ENCODE results near the gene MED12L. TPM values are rescaled to one million over a fixed set of nuclear protein-coding genes. Genes with fewer than 3 reads are reported as not detected.

MED12L gene
- polyA plus RNA-seq, 1 of the 3 experiments (the other 2 are of a cell fraction) = 0.03 TPM

DNA sequence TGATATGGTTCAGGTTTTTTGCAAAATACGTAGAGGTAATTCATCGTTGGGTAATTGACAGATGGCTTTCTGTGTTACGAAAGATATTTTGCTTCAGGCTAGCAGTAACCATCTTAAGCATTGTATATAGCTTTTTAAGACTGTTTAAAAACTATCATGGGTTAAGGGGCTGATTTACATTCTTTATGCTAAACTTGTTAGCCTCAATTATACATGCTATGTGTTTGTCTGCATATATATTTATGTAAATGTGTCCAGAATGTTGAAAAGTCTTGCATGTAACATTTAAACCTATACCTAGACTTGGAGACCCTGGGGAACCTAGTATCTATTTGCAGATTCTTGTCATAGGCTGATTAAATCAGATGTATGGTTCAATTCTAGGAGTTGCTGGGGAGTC is 204.0 kb downstream of the MED12L start:
- H3F3A ChIP-seq (replicated peaks; ENCODE audit: insufficient read depth) = no peaks in the 10 kb centered on the region
- no peaks in the 10 kb centered on the region for H3K36me3 ChIP-seq (replicated peaks in 1 of 2; ENCODE audit: control insufficient read depth in 1 of 2, insufficient read depth in 2 of 2, low read length in 1 of 2)
- peaks cover 7% of the 10 kb centered on the region; the same call in 1 of the 2 replicates for H3K27me3 ChIP-seq (ENCODE audit: insufficient read depth)
- WGBS (ENCODE audit: low lambda C conversion rate) = 45% methylated on average over 3 of the region's 3 CpGs
- ChIA-PET CTCF (interaction anchor here (0.8 to 1.4 kb wide), 4 partner anchors 61 to 550 kb away, joined by 3 to 8 read pairs (median 4); no protein-coding TSS in a partner anchor), POLR2A (interaction anchor here (0.6 kb wide), 1 partner anchor 18 kb away, joined by 3 read pairs; no protein-coding TSS in a partner anchor)
- no peaks in the 10 kb centered on the region for H3K9me3 ChIP-seq
- H3K4me3 ChIP-seq (ENCODE audit: low read depth in 2 of 2, low read length in 1 of 2) = no peak overlapping the region
- H3K9ac ChIP-seq = no peak overlapping the region
- H3K4me1 ChIP-seq (ENCODE audit: control insufficient read depth in 1 of 2, insufficient read depth in 2 of 2, low read depth in 1 of 2, low read length in 1 of 2) = no peaks in the 10 kb centered on the region
- H4K20me1 ChIP-seq (ENCODE audit: insufficient read depth) = no peaks in the 10 kb centered on the region
- H3K4me2 ChIP-seq = no peak overlapping the region
- no peaks in the 10 kb centered on the region for H3K9me2 ChIP-seq
- no peak for DNase-seq
- no peak overlapping the region for H3K27ac ChIP-seq (ENCODE audit: low read depth in 2 of 2, low read length in 1 of 2)
- H2AFZ ChIP-seq (ENCODE audit: low read depth) = no peak overlapping the region
- TF ChIP-seq EP300 (IDR thresholded peaks at IDR 0.05; ENCODE audit: borderline replicate concordance in 1 of 2, low read depth in 1 of 2, low read length in 1 of 2) = no peak
- no peaks in the 10 kb centered on the region for H3K79me2 ChIP-seq (ENCODE audit: insufficient read depth)

DNA sequence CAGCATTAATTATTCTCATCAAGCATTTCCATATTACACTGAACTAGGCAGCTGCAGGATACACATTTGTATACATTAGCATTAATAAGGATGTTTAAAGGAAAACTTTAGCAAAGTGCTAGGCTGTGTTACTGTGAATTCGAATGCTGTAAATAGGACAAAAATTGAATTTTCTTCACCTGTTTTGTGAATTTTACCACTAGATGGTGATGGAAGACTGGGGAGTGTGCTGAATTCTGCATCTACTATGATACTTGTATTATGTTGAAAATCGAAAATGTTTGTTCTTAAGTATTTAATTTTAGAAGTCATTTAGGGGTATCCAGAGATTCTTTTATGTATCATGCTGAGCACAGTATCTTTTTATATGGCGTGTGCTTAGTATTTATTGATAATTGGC is 205.2 kb downstream of the MED12L start:
- H3K79me2 ChIP-seq (ENCODE audit: insufficient read depth) = no peaks in the 10 kb centered on the region
- peak; percentile 76 for TF ChIP-seq RAD21 (IDR thresholded peaks at IDR 0.05; ENCODE audit: low read length)
- peak; percentile 60 for TF ChIP-seq SMC3 (IDR thresholded peaks at IDR 0.05; ENCODE audit: low read depth, low read length)
- TF ChIP-seq, protein P1, sequence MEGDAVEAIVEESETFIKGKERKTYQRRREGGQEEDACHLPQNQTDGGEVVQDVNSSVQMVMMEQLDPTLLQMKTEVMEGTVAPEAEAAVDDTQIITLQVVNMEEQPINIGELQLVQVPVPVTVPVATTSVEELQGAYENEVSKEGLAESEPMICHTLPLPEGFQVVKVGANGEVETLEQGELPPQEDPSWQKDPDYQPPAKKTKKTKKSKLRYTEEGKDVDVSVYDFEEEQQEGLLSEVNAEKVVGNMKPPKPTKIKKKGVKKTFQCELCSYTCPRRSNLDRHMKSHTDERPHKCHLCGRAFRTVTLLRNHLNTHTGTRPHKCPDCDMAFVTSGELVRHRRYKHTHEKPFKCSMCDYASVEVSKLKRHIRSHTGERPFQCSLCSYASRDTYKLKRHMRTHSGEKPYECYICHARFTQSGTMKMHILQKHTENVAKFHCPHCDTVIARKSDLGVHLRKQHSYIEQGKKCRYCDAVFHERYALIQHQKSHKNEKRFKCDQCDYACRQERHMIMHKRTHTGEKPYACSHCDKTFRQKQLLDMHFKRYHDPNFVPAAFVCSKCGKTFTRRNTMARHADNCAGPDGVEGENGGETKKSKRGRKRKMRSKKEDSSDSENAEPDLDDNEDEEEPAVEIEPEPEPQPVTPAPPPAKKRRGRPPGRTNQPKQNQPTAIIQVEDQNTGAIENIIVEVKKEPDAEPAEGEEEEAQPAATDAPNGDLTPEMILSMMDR (IDR thresholded peaks at IDR 0.05) = peak; percentile 77
- TF ChIP-seq NFIC (IDR thresholded peaks at IDR 0.05; ENCODE audit: borderline replicate concordance) = no peak
- no peak overlapping the region for H3K4me3 ChIP-seq (ENCODE audit: low read depth in 2 of 2, low read length in 1 of 2)
- H3K4me1 ChIP-seq (ENCODE audit: control insufficient read depth in 1 of 2, insufficient read depth in 2 of 2, low read depth in 1 of 2, low read length in 1 of 2) = no peaks in the 10 kb centered on the region
- H3F3A ChIP-seq (replicated peaks; ENCODE audit: insufficient read depth) = no peaks in the 10 kb centered on the region
- WGBS (ENCODE audit: low lambda C conversion rate) = 7% methylated on average over 3 of the region's 3 CpGs
- H3K9me3 ChIP-seq = no peaks in the 10 kb centered on the region
- H3K4me2 ChIP-seq = no peak overlapping the region
- no peaks in the 10 kb centered on the region for H3K9me2 ChIP-seq
- H3K27me3 ChIP-seq (ENCODE audit: insufficient read depth) = peaks cover 7% of the 10 kb centered on the region; the same call in 1 of the 2 replicates
- no peak overlapping the region for H2AFZ ChIP-seq (ENCODE audit: low read depth)
- ChIA-PET CTCF (interaction anchor here (1.4 to 2.7 kb wide), 2 partner anchors 14 to 122 kb away, joined by 5 to 13 read pairs; no protein-coding TSS in a partner anchor), POLR2A (no interaction called here)
- H3K27ac ChIP-seq (ENCODE audit: low read depth in 2 of 2, low read length in 1 of 2) = no peak overlapping the region
- H3K9ac ChIP-seq = no peak overlapping the region
- no peaks in the 10 kb centered on the region for H3K36me3 ChIP-seq (replicated peaks in 1 of 2; ENCODE audit: control insufficient read depth in 1 of 2, insufficient read depth in 2 of 2, low read length in 1 of 2)
- DNase-seq = peak; percentile 6
- no peaks in the 10 kb centered on the region for H4K20me1 ChIP-seq (ENCODE audit: insufficient read depth)

DNA sequence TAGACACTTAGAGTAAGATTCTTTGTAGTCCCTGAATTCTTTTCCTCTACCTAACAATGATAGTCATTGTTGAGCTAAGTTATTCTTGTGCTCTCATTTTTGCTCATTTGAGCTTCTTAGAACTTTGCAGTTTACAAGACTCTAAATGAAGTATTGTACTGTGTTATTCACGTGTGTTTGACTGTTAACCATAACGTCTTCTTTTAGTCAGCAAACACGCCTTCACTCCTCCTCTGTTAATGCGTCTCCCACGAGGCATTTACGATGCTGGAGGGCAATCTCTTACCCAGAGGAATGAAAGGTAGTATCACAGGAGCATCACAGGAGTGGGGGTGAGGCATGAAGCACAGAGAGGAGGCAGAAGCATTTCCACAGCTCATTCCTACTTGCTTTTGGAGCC is 207.7 kb downstream of the MED12L start:
- Histone ChIP-seq H4K20me1 (ENCODE audit: insufficient read depth) (no peaks in the 10 kb centered on the region), H3K79me2 (ENCODE audit: insufficient read depth) (no peaks in the 10 kb centered on the region), H3K4me2 (no peak overlapping the region), H3K9ac (no peak overlapping the region), H3K4me3 (ENCODE audit: low read depth in 2 of 2, low read length in 1 of 2) (no peak overlapping the region), H3K27me3 (ENCODE audit: insufficient read depth) (peaks cover 7% of the 10 kb centered on the region; the same call in 1 of the 2 replicates), H3K9me3 (no peaks in the 10 kb centered on the region), H3K4me1 (ENCODE audit: control insufficient read depth in 1 of 2, insufficient read depth in 2 of 2, low read depth in 1 of 2, low read length in 1 of 2) (no peaks in the 10 kb centered on the region), H3K36me3 (replicated peaks in 1 of 2; ENCODE audit: control insufficient read depth in 1 of 2, insufficient read depth in 2 of 2, low read length in 1 of 2) (no peaks in the 10 kb centered on the region), H2AFZ (ENCODE audit: low read depth) (no peak overlapping the region), H3K27ac (ENCODE audit: low read depth in 2 of 2, low read length in 1 of 2) (no peak overlapping the region), H3F3A (replicated peaks; ENCODE audit: insufficient read depth) (no peaks in the 10 kb centered on the region), H3K9me2 (no peaks in the 10 kb centered on the region)
- WGBS (ENCODE audit: low lambda C conversion rate) = 62% methylated on average over 6 of the region's 6 CpGs
- POLR2A ChIA-PET = no interaction called here
- no peak for DNase-seq
- no peak for TF ChIP-seq MXI1 (IDR thresholded peaks at IDR 0.05; ENCODE audit: low read depth, low read length)
- TF ChIP-seq FOXM1 (IDR thresholded peaks at IDR 0.05; ENCODE audit: low read depth) = no peak
- no peak for TF ChIP-seq TCF12 (IDR thresholded peaks at IDR 0.05)
- TF ChIP-seq MEF2A (IDR thresholded peaks at IDR 0.05; ENCODE audit: borderline replicate concordance, low read depth) = no peak
- TF ChIP-seq FOSL2 (IDR thresholded peaks at IDR 0.05; ENCODE audit: borderline replicate concordance, low read depth) = no peak
- TF ChIP-seq, protein P2, sequence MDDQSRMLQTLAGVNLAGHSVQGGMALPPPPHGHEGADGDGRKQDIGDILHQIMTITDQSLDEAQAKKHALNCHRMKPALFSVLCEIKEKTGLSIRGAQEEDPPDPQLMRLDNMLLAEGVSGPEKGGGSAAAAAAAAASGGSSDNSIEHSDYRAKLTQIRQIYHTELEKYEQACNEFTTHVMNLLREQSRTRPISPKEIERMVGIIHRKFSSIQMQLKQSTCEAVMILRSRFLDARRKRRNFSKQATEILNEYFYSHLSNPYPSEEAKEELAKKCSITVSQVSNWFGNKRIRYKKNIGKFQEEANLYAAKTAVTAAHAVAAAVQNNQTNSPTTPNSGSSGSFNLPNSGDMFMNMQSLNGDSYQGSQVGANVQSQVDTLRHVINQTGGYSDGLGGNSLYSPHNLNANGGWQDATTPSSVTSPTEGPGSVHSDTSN (IDR thresholded peaks at IDR 0.05) = no peak
- TF ChIP-seq, protein P1 (IDR thresholded peaks at IDR 0.05) = no peak
- no peak for TF ChIP-seq GABPA (IDR thresholded peaks at IDR 0.05; ENCODE audit: low read depth)
- TF ChIP-seq FOXJ3 (CRISPR knock-in tag; IDR thresholded peaks at IDR 0.05) = no peak
- no peak for TF ChIP-seq CHD2 (IDR thresholded peaks at IDR 0.05; ENCODE audit: low read length, partially characterized antibody)
- TF ChIP-seq, protein P3, sequence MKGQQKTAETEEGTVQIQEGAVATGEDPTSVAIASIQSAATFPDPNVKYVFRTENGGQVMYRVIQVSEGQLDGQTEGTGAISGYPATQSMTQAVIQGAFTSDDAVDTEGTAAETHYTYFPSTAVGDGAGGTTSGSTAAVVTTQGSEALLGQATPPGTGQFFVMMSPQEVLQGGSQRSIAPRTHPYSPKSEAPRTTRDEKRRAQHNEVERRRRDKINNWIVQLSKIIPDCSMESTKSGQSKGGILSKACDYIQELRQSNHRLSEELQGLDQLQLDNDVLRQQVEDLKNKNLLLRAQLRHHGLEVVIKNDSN (IDR thresholded peaks at IDR 0.05; ENCODE audit: borderline replicate concordance, low read depth) = no peak
- no peak for TF ChIP-seq RCOR1 (IDR thresholded peaks at IDR 0.05; ENCODE audit: low read length)
- CTCF ChIA-PET = interaction anchor here (1.0 to 2.7 kb wide), 4 partner anchors 35 to 137 kb away, joined by 3 to 13 read pairs (median 4); no protein-coding TSS in a partner anchor

Measured in SK-N-SH (cell line).